D721Med (cell line): ENCODE data around the gene ST7.

Source experiments
- DNase-seq: peaks from one replicate; pipeline ENCODE4 v3.0.0; 2011; ENCODE audit warnings: low spot score; ENCODE audit not compliant: insufficient read length
- FAIRE-seq: peaks from 2 replicates; lab custom pipeline; 2011; peaks lifted over from hg19 to GRCh38; lab: Jason Lieb, UNC
- CTCF ChIP-seq: IDR thresholded peaks from 2 replicates; pipeline ENCODE4 v1.5.1; 2012; ENCODE audit warnings: mild to moderate bottlenecking, control low read depth; ENCODE audit not compliant: insufficient read depth; ENCODE audit errors: missing control alignments

ST7 gene

DNA sequence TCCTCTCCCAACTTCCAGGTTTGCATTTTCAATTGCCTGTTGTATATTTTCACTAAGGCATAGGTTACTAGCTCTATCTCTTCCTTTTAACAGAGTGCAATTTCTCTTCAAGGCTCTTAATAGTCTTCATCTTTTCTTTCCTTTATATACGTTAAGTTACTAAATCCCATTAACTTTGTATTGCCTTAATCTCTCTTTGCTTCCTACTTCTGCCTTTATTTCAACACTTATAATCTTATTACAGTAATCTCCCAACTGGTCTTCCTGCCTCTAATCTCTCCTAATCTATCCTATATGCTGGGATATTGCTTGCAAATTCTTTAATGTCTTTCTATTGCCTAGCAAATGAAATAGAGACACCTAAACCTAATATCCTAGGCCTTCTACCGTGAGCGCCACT lies 26.1 kb downstream of the ST7 start:
- DNase-seq (no peak), FAIRE-seq (peak; percentile 11)
- TF ChIP-seq CTCF, result no peak

- FAIRE-seq (no peak), DNase-seq (no peak)
- TF ChIP-seq CTCF, result no peak
Observed at GRCh38 chr7:116980354-116980753, 27.1 kb downstream of the ST7 start.

GRCh38 chr7:116981939-116982338 lies 28.6 kb downstream of the ST7 start:
- FAIRE-seq (no peak), DNase-seq (no peak)
- no peak for TF ChIP-seq CTCF

GRCh38 chr7:116984511-116984910 lies 31.2 kb downstream of the ST7 start:
- FAIRE-seq (no peak), DNase-seq (no peak)
- TF ChIP-seq CTCF, result no peak

DNA sequence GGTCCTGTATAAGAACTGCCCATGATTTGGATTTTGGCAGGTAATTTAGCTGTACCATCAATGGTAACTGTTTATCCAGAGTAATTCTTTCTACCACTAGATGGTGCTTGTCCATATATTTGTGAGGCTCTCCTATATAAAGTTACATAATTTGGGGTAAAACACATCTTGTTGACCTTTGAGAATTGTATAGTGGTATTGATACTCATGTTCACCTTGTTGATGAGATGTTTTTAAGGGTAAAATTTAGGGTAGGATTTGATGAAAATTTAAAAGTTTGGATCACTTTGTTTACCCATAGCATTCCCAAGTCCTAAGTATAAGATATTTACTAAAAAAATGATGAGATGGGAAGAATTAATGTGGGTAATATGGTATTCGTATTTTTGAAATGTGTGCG lies 31.6 kb downstream of the ST7 start:
- peak; percentile 58 for TF ChIP-seq CTCF
- DNase-seq (no peak), FAIRE-seq (no peak)

GRCh38 chr7:116985575-116985974 lies 32.3 kb downstream of the ST7 start:
- no peak for FAIRE-seq
- no peak for DNase-seq
- no peak for TF ChIP-seq CTCF

- no peak for FAIRE-seq
- TF ChIP-seq CTCF, result no peak
- DNase-seq, result no peak
Observed at GRCh38 chr7:116986611-116987565, 33.6 kb downstream of the ST7 start.
